PC-3 (cell line): Measurements from ENCODE around the gene ANKRD66. TPM values are rescaled to one million over a fixed set of nuclear protein-coding genes. Genes with fewer than 3 reads are reported as not detected.
A peak's percentile ranks its signal among the peaks of the same experiment; 100 is the strongest.

Source experiments
- ATAC-seq: fragments of 200-7000 bp; cut with Tn5 transposase; 2 replicates; pipeline ENCODE4 v1.9.1; 2020; ENCODE audit warnings: mild to moderate bottlenecking, moderate library complexity
- BruUV-seq: library from RNA; stranded (reverse); fragments of 400-500 nt; replicated peaks from 2 replicates; lab custom pipeline; 2021; lab: Mats Ljungman, UMichigan
- CTCF ChIA-PET: fragments of 300-600 bp; sonication (Branson Sonifier 250); formaldehyde crosslinking; loops from one replicate; lab custom pipeline; 2022; ENCODE audit warnings: antibody characterized with exemption; lab: Charles Lee
- POLR2A ChIA-PET: fragments of 300-600 bp; sonication (Branson Sonifier 250); formaldehyde crosslinking; loops from one replicate; lab custom pipeline; 2022; ENCODE audit warnings: antibody characterized with exemption; ENCODE audit not compliant: unreplicated experiment; lab: Charles Lee
- DNase-seq: peaks from one replicate; pipeline ENCODE4 v3.0.0-alpha.2; 2015
- H2AFZ ChIP-seq: fragments of 300-600 bp; sonication (generic); 2 replicates; pipeline ENCODE4 v1.6.0; 2016; ENCODE audit warnings: antibody characterized with exemption, low read length
- H3F3A ChIP-seq: fragments of 300-600 bp; sonication (generic); one replicate; pipeline ENCODE4 v1.6.0; 2017; ENCODE audit warnings: antibody characterized with exemption, low read length, control low read depth, mild to moderate bottlenecking; ENCODE audit not compliant: unreplicated experiment
- H3K27ac ChIP-seq: fragments of 300-600 bp; sonication (generic); 2 replicates; pipeline ENCODE4 v1.5.1; 2016; ENCODE audit warnings: mild to moderate bottlenecking, low read length
- H3K27me3 ChIP-seq: fragments of 300-600 bp; sonication (generic); 2 replicates; pipeline ENCODE4 v1.6.1; 2016; ENCODE audit warnings: low read length, mixed read lengths
- H3K36me3 ChIP-seq: fragments of 300-600 bp; sonication (generic); 2 replicates; pipeline ENCODE4 v1.6.1; 2016; ENCODE audit warnings: low read depth, mixed run types, low read length, mixed read lengths
- H3K4me1 ChIP-seq: fragments of 300-600 bp; sonication (generic); 2 replicates; pipeline ENCODE4 v1.5.1; 2016; ENCODE audit warnings: low read length; ENCODE audit not compliant: insufficient read depth
- H3K4me2 ChIP-seq: fragments of 300-600 bp; sonication (generic); 2 replicates; pipeline ENCODE4 v1.6.0; 2016; ENCODE audit warnings: low read length
- H3K4me3 ChIP-seq: fragments of 300-600 bp; sonication (generic); 2 replicates; pipeline ENCODE4 v1.5.1; 2016; ENCODE audit warnings: mild to moderate bottlenecking, low read length, mixed read lengths
- H3K79me2 ChIP-seq: fragments of 300-600 bp; sonication (generic); 2 replicates; pipeline ENCODE4 v1.6.1; 2017; ENCODE audit warnings: low read length, mixed read lengths
- H3K9ac ChIP-seq: fragments of 300-600 bp; sonication (generic); 2 replicates; pipeline ENCODE4 v1.6.0; 2016; ENCODE audit warnings: mild to moderate bottlenecking, low read length
- H3K9me2 ChIP-seq: fragments of 300-600 bp; sonication (generic); replicated peaks from 2 replicates; pipeline ENCODE4 v1.6.1; 2016; ENCODE audit warnings: mixed run types, low read length, mixed read lengths
- H3K9me3 ChIP-seq: fragments of 300-600 bp; sonication (generic); 2 replicates; pipeline ENCODE4 v1.6.1; 2016; ENCODE audit warnings: low read length, mixed read lengths
- H4K20me1 ChIP-seq: fragments of 300-600 bp; sonication (generic); 2 replicates; pipeline ENCODE4 v1.6.1; 2016; ENCODE audit warnings: low read length, mixed read lengths
- CTCF ChIP-seq: fragments of 300-600 bp; sonication (generic); conservative IDR thresholded peaks from 2 replicates; pipeline ENCODE4 v1.5.1; 2017; ENCODE audit warnings: antibody characterized with exemption, low read depth, mild to moderate bottlenecking, low read length
- EZH2 ChIP-seq: fragments of 300-600 bp; sonication (generic); IDR thresholded peaks from one replicate; pipeline ENCODE4 v1.6.1; 2017; ENCODE audit warnings: antibody characterized with exemption, mild to moderate bottlenecking, low read length; ENCODE audit not compliant: unreplicated experiment
- EZH2phosphoT487 ChIP-seq: fragments of 300-600 bp; sonication (generic); IDR thresholded peaks from 2 replicates; pipeline ENCODE4 v1.6.1; 2018; ENCODE audit warnings: mild to moderate bottlenecking, antibody characterized with exemption, low read length, borderline replicate concordance
- intact Hi-C: fragments of 100-400 bp; cut with micrococcal nuclease; formaldehyde crosslinking; loops from 2 replicates; pipeline ENCODE4 v1.9.0; 2023
- total RNA-seq: library from RNA; depleted of rRNA; stranded (reverse); fragments of >200 nt; gene quantifications from 2 replicates; pipeline ENCODE4 v1.2.3, GENCODE V29; 2014

The ANKRD66 gene
- total RNA-seq, 1 experiment from 2014 or later: not detected

- Histone ChIP-seq H3K27me3 (no peaks in the 10 kb centered on the region), H3K9me3 (no peaks in the 10 kb centered on the region), H2AFZ (no peak overlapping the region), H3K36me3 (no peaks in the 10 kb centered on the region), H3K4me2 (peak overlapping the region; percentile 49), H3K4me1 (peaks cover 76% of the 10 kb centered on the region), H3F3A (peaks cover 6% of the 10 kb centered on the region), H4K20me1 (no peaks in the 10 kb centered on the region), H3K9me2 (no peaks in the 10 kb centered on the region), H3K4me3 (no peak overlapping the region), H3K9ac (peak overlapping the region; percentile 63), H3K79me2 (no peaks in the 10 kb centered on the region), H3K27ac (peak overlapping the region; percentile 95)
- no TSS peak for BruUV-seq
- TF ChIP-seq EZH2: no peak
- no peak for TF ChIP-seq CTCF
- TF ChIP-seq EZH2phosphoT487: no peak
- ChIA-PET POLR2A (interaction anchor here (0.5 kb wide), 1 partner anchor 294 kb away, joined by 3 read pairs; no protein-coding TSS in a partner anchor), CTCF (no interaction called here)
- ATAC-seq (peak; percentile 81), DNase-seq (peak; percentile 98)
- intact Hi-C loops: loop anchor here (2.0 to 10.0 kb wide), 3 partner anchors 16 to 576 kb away; partner anchors contain the start of gene PLA2G7
These were observed 27.6 kb upstream of the ANKRD66 start for GRCh38 chr6:46719099-46719498.

DNA sequence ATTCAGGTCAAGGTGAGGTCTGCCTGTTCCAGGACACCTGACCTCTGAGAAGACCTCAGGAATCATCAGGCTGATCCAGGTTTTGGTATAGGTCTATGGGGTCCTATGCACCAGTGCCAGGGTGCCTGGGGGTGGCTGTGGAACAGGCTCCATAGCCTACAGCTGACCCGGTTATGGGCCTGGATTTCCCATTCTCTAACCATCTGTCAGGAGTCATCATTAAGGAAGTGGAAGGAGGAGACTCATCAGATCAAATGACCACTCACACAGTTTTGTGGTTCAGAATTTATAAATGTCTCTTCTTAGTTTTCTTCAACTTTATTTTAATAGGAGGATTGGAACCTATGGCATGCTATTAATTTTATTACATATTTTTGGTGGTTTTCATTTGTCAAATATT is 26.3 kb upstream of the ANKRD66 start:
- Histone ChIP-seq H3K9ac (peak overlapping the region; percentile 63; the same call in 1 of the 2 replicates), H3K4me1 (peaks cover 64% of the 10 kb centered on the region), H3K9me2 (no peaks in the 10 kb centered on the region), H3K79me2 (no peaks in the 10 kb centered on the region), H3K4me2 (no peak overlapping the region; the same call in 1 of the 2 replicates), H3K9me3 (no peaks in the 10 kb centered on the region), H3K36me3 (no peaks in the 10 kb centered on the region), H2AFZ (no peak overlapping the region), H4K20me1 (no peaks in the 10 kb centered on the region), H3K27me3 (no peaks in the 10 kb centered on the region), H3F3A (peaks cover 6% of the 10 kb centered on the region), H3K27ac (peak overlapping the region; percentile 95), H3K4me3 (no peak overlapping the region)
- BruUV-seq: no TSS peak
- no peak for ATAC-seq
- DNase-seq: no peak
- CTCF ChIA-PET: no interaction called here
- intact Hi-C loops: no loop called here
- POLR2A ChIA-PET: no interaction called here
- TF ChIP-seq EZH2phosphoT487 (no peak), EZH2 (no peak), CTCF (no peak)

DNA sequence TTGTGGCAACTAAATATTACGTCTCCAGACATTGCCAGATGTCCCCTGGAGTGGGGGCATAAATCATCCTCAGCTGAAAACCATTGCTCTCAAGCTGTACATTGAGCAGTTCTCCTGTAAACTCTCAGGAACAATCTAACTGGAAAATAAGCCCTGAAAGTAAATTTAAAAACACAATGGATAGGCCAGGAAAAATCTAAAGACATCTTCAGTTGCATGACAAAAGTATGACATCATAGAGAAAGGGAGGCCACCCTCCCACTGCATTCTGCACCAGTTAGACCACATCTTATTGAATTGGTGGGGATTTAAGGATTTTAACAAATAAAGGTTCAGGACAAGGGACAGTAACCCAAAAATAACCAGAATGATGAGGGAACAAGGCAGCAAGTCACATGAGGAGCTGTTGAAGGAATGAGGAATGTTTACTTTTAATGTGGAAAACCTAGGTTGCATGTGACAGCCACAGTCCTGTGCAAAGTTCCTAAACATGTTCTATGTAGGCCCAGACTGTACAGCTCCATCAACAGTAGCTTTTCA is 16.9 kb upstream of the ANKRD66 start:
- DNase-seq: no peak
- Histone ChIP-seq H3K27ac (no peak overlapping the region), H3K9ac (no peak overlapping the region), H3K4me3 (no peak overlapping the region), H3K36me3 (no peaks in the 10 kb centered on the region), H3K79me2 (no peaks in the 10 kb centered on the region), H3K27me3 (no peaks in the 10 kb centered on the region), H3K4me1 (peaks cover 19% of the 10 kb centered on the region), H3K9me2 (no peaks in the 10 kb centered on the region), H3K4me2 (no peak overlapping the region), H4K20me1 (no peaks in the 10 kb centered on the region), H2AFZ (no peak overlapping the region), H3F3A (no peaks in the 10 kb centered on the region), H3K9me3 (no peaks in the 10 kb centered on the region)
- no TSS peak for BruUV-seq
- ChIA-PET POLR2A (no interaction called here), CTCF (no interaction called here)
- intact Hi-C loops: loop anchor here (5.0 kb wide), 1 partner anchor 78 kb away; the partner anchor contains the start of genes CYP39A1 and SLC25A27
- TF ChIP-seq EZH2 (no peak), EZH2phosphoT487 (no peak), CTCF (no peak)
- ATAC-seq: no peak
